ENCODE data around the gene RCAN2. TPM values are rescaled to one million over a fixed set of nuclear protein-coding genes. Genes with fewer than 3 reads are reported as not detected.

RCAN2 gene
- total and polyA plus RNA-seq, 8 donors = 1.7 to 19.0 (median 3.4) TPM

GRCh38 chr6:46381579-46381978 lies 109.7 kb downstream of the RCAN2 start:
- DNase-seq (peak in 1 of 6 donors; percentile 27), FAIRE-seq (no peak), ATAC-seq (peak; percentile 11 to 40 (median 29))
- 21 to 38% methylated on average over 3 of the region's 3 CpGs for WGBS, 2 donors
- peak overlapping the region; percentile 35 to 82 (median 48) for H3K27ac ChIP-seq
- H3K36me3 ChIP-seq = no peaks in the 10 kb centered on the region
- intact Hi-C loops (cut with DNase I) = no loop called here
- no peak for TF ChIP-seq CTCF (IDR thresholded peaks at IDR 0.05)
- H3K27me3 ChIP-seq = no peaks in the 10 kb centered on the region
- H3K4me3 ChIP-seq = no peak overlapping the region
- peaks cover 40 to 44% (median 42%) of the 10 kb centered on the region in 3 donors for H3K4me1 ChIP-seq
- no peaks in the 10 kb centered on the region for H3K9me3 ChIP-seq

- H3K4me1 ChIP-seq = peaks cover 40 to 44% (median 42%) of the 10 kb centered on the region in 3 donors
- DNase-seq = peak in 1 of 6 donors; percentile 26
- no peak for TF ChIP-seq CTCF (IDR thresholded peaks at IDR 0.05)
- intact Hi-C loops (cut with DNase I) = no loop called here
- no peak overlapping the region for H3K4me3 ChIP-seq
- 10 to 19% methylated on average over 2 of the region's 2 CpGs for WGBS, 2 donors
- H3K9me3 ChIP-seq = no peaks in the 10 kb centered on the region
- no peaks in the 10 kb centered on the region for H3K36me3 ChIP-seq
- FAIRE-seq = no peak
- ATAC-seq = peak in 3 of 4 donors; percentile 25 to 62 (median 59)
- H3K27ac ChIP-seq = peak overlapping the region; percentile 35 to 82 (median 46)
- H3K27me3 ChIP-seq = no peaks in the 10 kb centered on the region
These were observed 110.2 kb downstream of the RCAN2 start for GRCh38 chr6:46381057-46381456.

- Histone ChIP-seq H3K27ac (peak overlapping the region in 3 of 4 donors; percentile 12 to 82 (median 53)), H3K27me3 (no peaks in the 10 kb centered on the region), H3K9me3 (no peaks in the 10 kb centered on the region), H3K36me3 (no peaks in the 10 kb centered on the region), H3K4me3 (no peak overlapping the region), H3K4me1 (peaks cover 40 to 44% (median 42%) of the 10 kb centered on the region in 3 donors)
- intact Hi-C loops (cut with DNase I) = no loop called here
- DNase-seq = no peak
- ATAC-seq = peak; percentile 23 to 55 (median 42)
- TF ChIP-seq CTCF (IDR thresholded peaks at IDR 0.05) = no peak
- FAIRE-seq = no peak
These were observed 111.0 kb downstream of the RCAN2 start for GRCh38 chr6:46380152-46380807.

GRCh38 chr6:46378882-46379416 lies 112.3 kb downstream of the RCAN2 start:
- Histone ChIP-seq H3K27ac (peak overlapping the region in 2 of 4 donors; percentile 52 to 53), H3K4me3 (no peak overlapping the region), H3K27me3 (no peaks in the 10 kb centered on the region), H3K4me1 (peaks cover 37 to 42% (median 39%) of the 10 kb centered on the region in 3 donors), H3K36me3 (no peaks in the 10 kb centered on the region), H3K9me3 (no peaks in the 10 kb centered on the region)
- WGBS, 2 donors = 44 to 61% methylated on average over 2 of the region's 2 CpGs
- intact Hi-C loops (cut with DNase I) = no loop called here
- TF ChIP-seq CTCF (IDR thresholded peaks at IDR 0.05) = no peak
- FAIRE-seq (no peak), ATAC-seq (peak; percentile 21 to 61 (median 42)), DNase-seq (peak in 2 of 6 donors; percentile 17 to 30)

Measured in pancreas (tissue), 10 donors.